ENCODE data around the gene CAMSAP2. TPM values are rescaled to one million over a fixed set of nuclear protein-coding genes. Genes with fewer than 3 reads are reported as not detected.

CAMSAP2 gene
- total RNA-seq, 1 experiment from 2014 or later, result 25.0 TPM

DNA sequence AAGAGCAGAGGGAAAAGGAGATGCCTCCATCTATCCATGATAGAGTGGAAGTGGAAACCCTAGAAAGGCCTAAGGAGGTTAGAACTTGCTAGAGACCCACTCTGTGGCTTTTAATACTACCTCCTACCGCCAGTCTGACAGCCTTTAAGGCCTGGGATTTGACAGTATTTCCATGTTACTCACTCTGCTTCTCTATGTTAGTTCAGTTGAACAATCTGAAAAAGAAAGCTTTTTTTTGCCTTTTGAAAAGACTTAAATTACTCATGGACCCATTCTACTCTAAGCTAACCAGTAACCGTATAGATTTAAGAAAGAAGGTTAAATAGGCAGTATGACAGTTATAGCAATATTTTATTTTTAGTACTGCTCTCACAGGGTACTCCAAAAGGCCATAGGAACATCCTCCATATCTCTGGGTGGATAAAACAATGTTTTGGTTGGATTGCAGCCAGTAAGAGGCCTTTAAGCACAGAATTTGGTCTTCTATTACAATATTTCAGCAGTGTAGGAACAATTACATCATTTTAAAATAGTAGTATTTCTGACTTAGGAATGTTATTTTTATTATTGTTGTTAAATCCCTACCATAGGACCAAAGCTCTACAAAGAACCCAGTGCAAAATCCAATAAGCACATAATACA, 118.1 kb downstream of the CAMSAP2 start:
- BruUV-seq (replicated peaks), result no TSS peak
- TF ChIP-seq, protein P1, sequence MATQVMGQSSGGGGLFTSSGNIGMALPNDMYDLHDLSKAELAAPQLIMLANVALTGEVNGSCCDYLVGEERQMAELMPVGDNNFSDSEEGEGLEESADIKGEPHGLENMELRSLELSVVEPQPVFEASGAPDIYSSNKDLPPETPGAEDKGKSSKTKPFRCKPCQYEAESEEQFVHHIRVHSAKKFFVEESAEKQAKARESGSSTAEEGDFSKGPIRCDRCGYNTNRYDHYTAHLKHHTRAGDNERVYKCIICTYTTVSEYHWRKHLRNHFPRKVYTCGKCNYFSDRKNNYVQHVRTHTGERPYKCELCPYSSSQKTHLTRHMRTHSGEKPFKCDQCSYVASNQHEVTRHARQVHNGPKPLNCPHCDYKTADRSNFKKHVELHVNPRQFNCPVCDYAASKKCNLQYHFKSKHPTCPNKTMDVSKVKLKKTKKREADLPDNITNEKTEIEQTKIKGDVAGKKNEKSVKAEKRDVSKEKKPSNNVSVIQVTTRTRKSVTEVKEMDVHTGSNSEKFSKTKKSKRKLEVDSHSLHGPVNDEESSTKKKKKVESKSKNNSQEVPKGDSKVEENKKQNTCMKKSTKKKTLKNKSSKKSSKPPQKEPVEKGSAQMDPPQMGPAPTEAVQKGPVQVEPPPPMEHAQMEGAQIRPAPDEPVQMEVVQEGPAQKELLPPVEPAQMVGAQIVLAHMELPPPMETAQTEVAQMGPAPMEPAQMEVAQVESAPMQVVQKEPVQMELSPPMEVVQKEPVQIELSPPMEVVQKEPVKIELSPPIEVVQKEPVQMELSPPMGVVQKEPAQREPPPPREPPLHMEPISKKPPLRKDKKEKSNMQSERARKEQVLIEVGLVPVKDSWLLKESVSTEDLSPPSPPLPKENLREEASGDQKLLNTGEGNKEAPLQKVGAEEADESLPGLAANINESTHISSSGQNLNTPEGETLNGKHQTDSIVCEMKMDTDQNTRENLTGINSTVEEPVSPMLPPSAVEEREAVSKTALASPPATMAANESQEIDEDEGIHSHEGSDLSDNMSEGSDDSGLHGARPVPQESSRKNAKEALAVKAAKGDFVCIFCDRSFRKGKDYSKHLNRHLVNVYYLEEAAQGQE (IDR thresholded peaks at IDR 0.05; ENCODE audit: low read depth), result no peak
- TF ChIP-seq ZFX (IDR thresholded peaks at IDR 0.05) (no peak), EZH2phosphoT487 (IDR thresholded peaks at IDR 0.05; ENCODE audit: borderline replicate concordance) (no peak)
- no peaks in the 10 kb centered on the region for H3K4me1 ChIP-seq (ENCODE audit: control insufficient read depth in 1 of 2, insufficient read depth in 2 of 2, low read length in 2 of 2)
- peaks cover 18 to 28% of the 10 kb centered on the region in 2 experiments for H3K36me3 ChIP-seq (ENCODE audit: control insufficient read depth in 1 of 2, insufficient read depth in 2 of 2, low read length in 2 of 2)
- no peaks in the 10 kb centered on the region for H3K27me3 ChIP-seq (ENCODE audit: insufficient read depth, low read length)
- no peaks in the 10 kb centered on the region for H3K79me2 ChIP-seq (ENCODE audit: insufficient read depth, low read length)
- ChIA-PET RAD21 (ENCODE audit: low non-redundant PET in 1 of 2, low total read pairs in 2 of 2, uncharacterized antibody in 2 of 2, unreplicated experiment in 2 of 2) (no interaction called here), CTCF (no interaction called here), POLR2A (no interaction called here)
- H3K9me2 ChIP-seq (ENCODE audit: insufficient read depth), result no peaks in the 10 kb centered on the region
- no peak overlapping the region for H2AFZ ChIP-seq (ENCODE audit: low read depth, low read length, poor library complexity, severe bottlenecking)
- DNase-seq (ENCODE audit: low read depth, low spot score) (no peak), ATAC-seq (no peak)
- no peaks in the 10 kb centered on the region for H3K9me3 ChIP-seq (ENCODE audit: control insufficient read depth in 1 of 2, insufficient read depth in 1 of 2, low read depth in 1 of 2, low read length in 2 of 2)
- H3K4me3 ChIP-seq (replicated peaks in 1 of 2; ENCODE audit: low read depth in 1 of 2, low read length in 2 of 2), result no peak overlapping the region
- no peak overlapping the region for H3K9ac ChIP-seq (ENCODE audit: low read length)
- H3K27ac ChIP-seq (ENCODE audit: low read depth, low read length), result no peak overlapping the region
- H3K4me2 ChIP-seq (ENCODE audit: low read length), result no peak overlapping the region
- intact Hi-C loops (cut with micrococcal nuclease), result no loop called here
- no peaks in the 10 kb centered on the region for H4K20me1 ChIP-seq (ENCODE audit: insufficient read depth)

DNA sequence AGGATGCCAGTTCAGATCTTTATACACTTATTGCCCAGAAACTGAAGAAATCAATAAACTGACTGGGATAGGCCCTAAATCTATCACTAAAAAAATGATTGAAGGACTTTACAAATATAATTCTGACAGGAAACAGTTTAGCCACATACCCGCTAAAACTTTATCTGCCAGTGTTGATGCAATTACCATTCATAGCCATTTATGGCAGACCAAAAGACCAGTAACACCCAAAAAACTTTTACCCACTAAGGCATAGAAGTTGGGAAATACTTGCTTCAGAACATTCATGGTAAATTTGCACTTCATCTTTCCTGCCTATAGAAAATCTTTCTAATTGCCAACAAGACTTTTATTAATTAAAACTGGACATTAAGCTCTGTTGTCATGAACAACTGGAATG, 119.1 kb downstream of the CAMSAP2 start:
- H3K4me2 ChIP-seq (ENCODE audit: low read length), result no peak overlapping the region
- DNase-seq (ENCODE audit: low read depth, low spot score), result no peak
- no peak overlapping the region for H3K27ac ChIP-seq (ENCODE audit: low read depth, low read length)
- H3K9ac ChIP-seq (ENCODE audit: low read length), result no peak overlapping the region
- H3K9me2 ChIP-seq (ENCODE audit: insufficient read depth), result no peaks in the 10 kb centered on the region
- H3K79me2 ChIP-seq (ENCODE audit: insufficient read depth, low read length), result no peaks in the 10 kb centered on the region
- peaks cover 18 to 24% of the 10 kb centered on the region in 2 experiments for H3K36me3 ChIP-seq (ENCODE audit: control insufficient read depth in 1 of 2, insufficient read depth in 2 of 2, low read length in 2 of 2)
- no peaks in the 10 kb centered on the region for H3K4me1 ChIP-seq (ENCODE audit: control insufficient read depth in 1 of 2, insufficient read depth in 2 of 2, low read length in 2 of 2)
- intact Hi-C loops (cut with micrococcal nuclease), result no loop called here
- TSS peak; percentile 25 for BruUV-seq (replicated peaks)
- H3K27me3 ChIP-seq (ENCODE audit: insufficient read depth, low read length), result no peaks in the 10 kb centered on the region
- TF ChIP-seq CEBPB (IDR thresholded peaks at IDR 0.05; ENCODE audit: low read depth) (no peak), POLR2AphosphoS5 (IDR thresholded peaks at IDR 0.05; ENCODE audit: low read depth, low read length) (no peak)
- TF ChIP-seq, protein P1 (IDR thresholded peaks at IDR 0.05; ENCODE audit: low read depth), result no peak
- ChIA-PET RAD21 (ENCODE audit: low non-redundant PET in 1 of 2, low total read pairs in 2 of 2, uncharacterized antibody in 2 of 2, unreplicated experiment in 2 of 2) (no interaction called here), POLR2A (no interaction called here), CTCF (no interaction called here)
- no peak overlapping the region for H2AFZ ChIP-seq (ENCODE audit: low read depth, low read length, poor library complexity, severe bottlenecking)
- no peaks in the 10 kb centered on the region for H3K9me3 ChIP-seq (ENCODE audit: control insufficient read depth in 1 of 2, insufficient read depth in 1 of 2, low read depth in 1 of 2, low read length in 2 of 2)
- H4K20me1 ChIP-seq (ENCODE audit: insufficient read depth), result no peaks in the 10 kb centered on the region
- ATAC-seq, result no peak
- no peak overlapping the region for H3K4me3 ChIP-seq (replicated peaks in 1 of 2; ENCODE audit: low read depth in 1 of 2, low read length in 2 of 2)
